ENCODE data around the gene NECTIN2.

NECTIN2 gene

DNA sequence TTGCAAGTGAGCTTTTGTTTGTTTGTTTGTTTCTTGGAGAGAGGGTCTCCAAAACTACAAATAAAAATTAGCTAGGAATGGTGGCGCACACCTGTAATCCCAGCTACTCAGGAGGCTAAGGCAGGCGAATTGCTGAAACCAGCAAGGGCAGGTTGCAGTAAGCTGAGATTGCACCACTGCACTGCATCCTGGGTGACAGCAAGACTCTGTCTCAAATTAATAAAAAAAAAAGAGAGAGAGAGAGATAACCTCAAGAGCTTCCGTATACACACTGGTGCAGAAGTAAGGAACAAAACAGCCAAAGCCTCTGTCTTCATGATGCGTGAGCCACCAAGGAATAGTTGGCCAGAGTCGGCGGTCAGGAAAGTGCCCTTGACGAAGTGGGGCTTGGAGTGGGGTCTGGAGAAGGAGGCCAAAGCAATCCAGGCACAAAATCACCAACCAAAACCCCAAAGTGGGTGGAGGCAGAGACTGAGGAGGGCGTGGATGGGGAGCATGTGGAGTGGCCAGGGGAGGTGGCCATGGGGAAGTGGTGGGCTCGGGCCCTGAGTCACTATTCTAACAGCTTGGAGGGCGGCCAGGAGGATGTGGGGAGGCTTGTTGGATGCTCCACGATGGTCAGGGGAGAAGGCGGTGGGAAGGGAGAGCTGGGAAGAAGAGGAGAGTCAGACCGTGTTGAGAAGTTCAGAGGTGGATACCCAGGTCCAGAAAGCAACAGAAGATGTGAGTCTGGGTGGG lies 23.8 kb downstream of the NECTIN2 start:
- no peak overlapping the region for H3K4me3 ChIP-seq (replicated peaks; ENCODE audit: low read depth, low read length)
- TF ChIP-seq, protein P1, sequence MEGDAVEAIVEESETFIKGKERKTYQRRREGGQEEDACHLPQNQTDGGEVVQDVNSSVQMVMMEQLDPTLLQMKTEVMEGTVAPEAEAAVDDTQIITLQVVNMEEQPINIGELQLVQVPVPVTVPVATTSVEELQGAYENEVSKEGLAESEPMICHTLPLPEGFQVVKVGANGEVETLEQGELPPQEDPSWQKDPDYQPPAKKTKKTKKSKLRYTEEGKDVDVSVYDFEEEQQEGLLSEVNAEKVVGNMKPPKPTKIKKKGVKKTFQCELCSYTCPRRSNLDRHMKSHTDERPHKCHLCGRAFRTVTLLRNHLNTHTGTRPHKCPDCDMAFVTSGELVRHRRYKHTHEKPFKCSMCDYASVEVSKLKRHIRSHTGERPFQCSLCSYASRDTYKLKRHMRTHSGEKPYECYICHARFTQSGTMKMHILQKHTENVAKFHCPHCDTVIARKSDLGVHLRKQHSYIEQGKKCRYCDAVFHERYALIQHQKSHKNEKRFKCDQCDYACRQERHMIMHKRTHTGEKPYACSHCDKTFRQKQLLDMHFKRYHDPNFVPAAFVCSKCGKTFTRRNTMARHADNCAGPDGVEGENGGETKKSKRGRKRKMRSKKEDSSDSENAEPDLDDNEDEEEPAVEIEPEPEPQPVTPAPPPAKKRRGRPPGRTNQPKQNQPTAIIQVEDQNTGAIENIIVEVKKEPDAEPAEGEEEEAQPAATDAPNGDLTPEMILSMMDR (IDR thresholded peaks at IDR 0.05; ENCODE audit: low read length, missing control alignments): no peak
- peak; percentile 79 for DNase-seq (ENCODE audit: low read depth)

DNA sequence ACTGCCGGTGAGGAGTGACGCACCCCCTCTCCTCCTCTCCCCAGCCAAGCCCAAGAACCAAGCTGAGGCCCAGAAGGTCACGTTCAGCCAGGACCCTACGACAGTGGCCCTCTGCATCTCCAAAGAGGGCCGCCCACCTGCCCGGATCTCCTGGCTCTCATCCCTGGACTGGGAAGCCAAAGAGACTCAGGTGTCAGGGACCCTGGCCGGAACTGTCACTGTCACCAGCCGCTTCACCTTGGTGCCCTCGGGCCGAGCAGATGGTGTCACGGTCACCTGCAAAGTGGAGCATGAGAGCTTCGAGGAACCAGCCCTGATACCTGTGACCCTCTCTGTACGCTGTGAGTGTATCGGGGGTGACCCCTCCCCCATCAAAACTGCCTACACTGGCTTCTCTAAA lies 25.7 kb downstream of the NECTIN2 start:
- no peak overlapping the region for H3K4me3 ChIP-seq (replicated peaks; ENCODE audit: low read depth, low read length)
- TF ChIP-seq, protein P1 (IDR thresholded peaks at IDR 0.05; ENCODE audit: low read length, missing control alignments): no peak
- no peak for DNase-seq (ENCODE audit: low read depth)

DNA sequence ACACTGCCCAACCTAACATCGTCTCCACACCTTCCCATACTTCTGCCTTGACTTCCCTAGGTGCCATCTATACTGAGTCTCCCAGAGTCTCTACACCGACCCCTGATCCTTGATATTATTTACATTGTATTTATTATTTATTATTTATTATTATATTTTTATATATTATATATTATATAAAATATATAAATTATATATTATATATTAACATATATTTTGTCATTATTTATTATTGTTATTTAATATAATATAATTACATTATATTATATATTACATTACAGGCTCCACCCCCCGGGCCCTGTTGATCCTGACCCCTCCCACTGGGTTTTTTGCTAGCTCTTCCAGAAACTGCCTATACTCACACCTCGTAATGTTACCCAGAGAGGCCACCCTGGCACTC lies 26.6 kb downstream of the NECTIN2 start:
- no peak for DNase-seq (ENCODE audit: low read depth)
- H3K4me3 ChIP-seq (replicated peaks; ENCODE audit: low read depth, low read length): no peak overlapping the region
- TF ChIP-seq, protein P1 (IDR thresholded peaks at IDR 0.05; ENCODE audit: low read length, missing control alignments): no peak

DNA sequence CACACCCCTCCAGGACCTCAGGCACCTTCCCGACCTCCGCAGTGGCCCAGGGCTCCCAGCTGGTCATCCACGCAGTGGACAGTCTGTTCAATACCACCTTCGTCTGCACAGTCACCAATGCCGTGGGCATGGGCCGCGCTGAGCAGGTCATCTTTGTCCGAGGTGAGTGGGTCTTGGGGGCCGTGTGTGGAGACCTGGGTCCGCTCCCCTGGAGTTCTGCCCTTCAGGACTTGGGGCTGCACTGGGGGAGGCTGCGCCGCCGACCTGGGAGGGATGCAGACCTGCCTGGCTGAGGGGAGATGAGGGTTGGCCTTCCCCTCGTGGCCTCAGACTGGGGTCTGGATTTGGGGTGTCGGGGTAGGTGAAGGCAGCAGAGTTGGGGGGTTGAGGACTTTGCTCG lies 28.2 kb downstream of the NECTIN2 start:
- TF ChIP-seq, protein P1 (IDR thresholded peaks at IDR 0.05; ENCODE audit: low read length, missing control alignments): no peak
- no peak for DNase-seq (ENCODE audit: low read depth)
- H3K4me3 ChIP-seq (replicated peaks; ENCODE audit: low read depth, low read length): no peak overlapping the region

DNA sequence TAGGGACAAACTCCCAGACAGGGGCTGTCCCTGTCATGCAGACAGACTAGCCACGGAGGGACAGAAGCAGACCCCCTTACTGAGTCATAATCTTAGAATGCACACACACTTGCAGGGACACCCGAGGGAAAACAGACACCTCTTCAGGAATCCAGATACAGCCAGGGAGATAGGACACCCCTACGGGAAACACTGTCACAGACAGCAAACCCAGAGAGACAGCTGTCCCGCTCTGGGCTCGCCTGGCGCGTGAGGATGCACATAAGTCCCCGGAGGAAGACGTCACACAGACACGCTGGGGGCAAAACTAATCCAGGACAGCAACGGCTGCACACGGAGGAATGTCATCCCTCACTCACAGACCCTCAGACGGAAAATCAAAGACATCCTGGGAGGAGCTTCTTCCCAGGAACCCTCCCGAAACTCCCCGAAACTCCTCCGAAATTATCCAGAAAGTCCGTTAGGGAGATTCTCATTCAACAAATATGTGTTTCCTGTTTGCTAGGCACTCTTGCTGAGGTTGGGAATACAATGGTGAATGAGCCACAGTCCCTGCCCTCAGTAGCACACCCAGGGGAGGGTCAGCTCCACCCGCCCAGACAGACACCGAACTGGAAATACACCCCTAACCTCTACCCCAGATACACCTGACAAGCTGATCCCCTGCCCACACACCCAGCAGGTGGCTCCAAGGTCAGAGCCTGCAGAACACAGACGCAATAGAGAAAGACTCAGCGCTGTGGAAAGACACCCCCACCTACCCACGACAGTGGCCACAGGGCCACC lies 29.8 kb downstream of the NECTIN2 start:
- peak; percentile 57 for DNase-seq (ENCODE audit: low read depth)
- TF ChIP-seq, protein P1 (IDR thresholded peaks at IDR 0.05; ENCODE audit: low read length, missing control alignments): no peak
- H3K4me3 ChIP-seq (replicated peaks; ENCODE audit: low read depth, low read length): no peak overlapping the region

DNA sequence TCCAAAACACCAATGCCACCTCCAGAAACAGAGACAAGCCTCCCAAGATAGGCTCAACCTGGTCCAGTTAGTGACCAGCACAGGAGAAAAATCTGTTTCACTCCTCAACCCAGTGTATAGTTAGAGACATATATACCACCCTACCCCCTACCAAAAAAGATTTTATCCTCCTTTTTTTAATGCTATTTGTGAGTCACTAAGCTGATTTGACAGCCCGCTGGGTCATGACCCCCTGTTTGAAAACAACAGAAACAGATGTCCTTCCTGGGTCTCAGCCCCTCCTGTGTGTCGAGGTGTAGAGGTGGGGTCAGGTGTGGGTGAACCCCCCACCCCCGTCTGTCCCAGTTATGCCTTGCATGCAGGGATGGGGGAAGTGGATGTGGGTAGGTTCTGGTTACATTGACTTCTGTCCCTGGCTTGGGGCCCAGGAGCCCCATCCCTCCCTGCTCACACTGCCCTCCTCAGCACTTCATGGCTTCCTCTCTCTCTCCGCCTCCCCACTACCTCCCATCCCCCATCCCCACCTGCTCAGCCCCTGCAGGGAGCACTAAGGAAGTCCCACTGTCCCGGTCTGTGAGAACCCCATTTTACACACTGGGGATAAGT lies 30.9 kb downstream of the NECTIN2 start:
- TF ChIP-seq, protein P1 (IDR thresholded peaks at IDR 0.05; ENCODE audit: low read length, missing control alignments): no peak
- no peak overlapping the region for H3K4me3 ChIP-seq (replicated peaks; ENCODE audit: low read depth, low read length)
- DNase-seq (ENCODE audit: low read depth): no peak

All from fibroblast of pulmonary artery (primary cell).